GM19463 (cell line): ENCODE data around the gene ZNRF3.
"Not testable (repeated sequence)": the region's sequence is repeated elsewhere in the genome, so short reads cannot be mapped to it uniquely, and the experiment has no call there.

Experiments used
- ATAC-seq: cut with Tn5 transposase; IDR thresholded peaks from one replicate; pipeline ENCODE4 v1.9.1; 2021; ENCODE audit warnings: mild to moderate bottlenecking, moderate library complexity; ENCODE audit not compliant: unreplicated experiment

Gene ZNRF3

DNA sequence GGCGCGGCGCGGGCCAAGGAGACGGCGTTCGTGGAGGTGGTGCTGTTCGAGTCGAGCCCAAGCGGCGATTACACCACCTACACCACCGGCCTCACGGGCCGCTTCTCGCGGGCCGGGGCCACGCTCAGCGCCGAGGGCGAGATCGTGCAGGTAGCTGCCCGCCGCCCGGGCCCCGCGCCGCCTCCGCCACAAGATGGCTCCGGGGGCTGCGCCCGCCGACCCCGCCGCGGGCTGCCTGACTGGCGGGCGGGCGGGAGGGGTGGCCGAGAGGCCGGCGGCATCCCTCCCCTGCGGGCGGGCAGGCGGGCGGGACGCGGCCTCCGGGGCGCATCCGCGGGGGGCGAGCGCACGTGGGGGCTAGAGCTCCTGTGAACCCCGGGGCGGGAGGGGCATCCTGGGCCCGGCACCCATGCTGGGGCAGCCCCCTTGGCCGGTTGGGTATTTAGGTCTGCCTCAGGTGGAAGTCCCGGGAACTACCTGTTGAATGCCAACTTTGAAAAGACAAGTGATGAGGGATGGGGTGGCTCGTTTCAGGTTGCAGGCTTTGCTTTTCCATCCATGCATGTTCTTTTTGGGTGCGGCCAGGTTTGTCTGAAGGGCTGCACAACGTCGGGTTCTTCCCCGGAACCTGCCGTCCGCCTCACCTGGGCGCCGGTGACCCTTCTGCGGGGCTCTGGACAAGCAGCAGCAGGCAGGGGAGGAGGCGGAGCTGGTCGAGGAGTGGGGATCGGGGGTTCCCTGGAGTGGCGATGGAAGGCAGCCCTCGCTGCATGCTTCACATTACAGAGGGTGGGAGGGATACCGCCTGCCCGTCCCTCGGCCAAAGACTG lies 760 bp downstream of the ZNRF3 start:
- no peak for ATAC-seq

DNA sequence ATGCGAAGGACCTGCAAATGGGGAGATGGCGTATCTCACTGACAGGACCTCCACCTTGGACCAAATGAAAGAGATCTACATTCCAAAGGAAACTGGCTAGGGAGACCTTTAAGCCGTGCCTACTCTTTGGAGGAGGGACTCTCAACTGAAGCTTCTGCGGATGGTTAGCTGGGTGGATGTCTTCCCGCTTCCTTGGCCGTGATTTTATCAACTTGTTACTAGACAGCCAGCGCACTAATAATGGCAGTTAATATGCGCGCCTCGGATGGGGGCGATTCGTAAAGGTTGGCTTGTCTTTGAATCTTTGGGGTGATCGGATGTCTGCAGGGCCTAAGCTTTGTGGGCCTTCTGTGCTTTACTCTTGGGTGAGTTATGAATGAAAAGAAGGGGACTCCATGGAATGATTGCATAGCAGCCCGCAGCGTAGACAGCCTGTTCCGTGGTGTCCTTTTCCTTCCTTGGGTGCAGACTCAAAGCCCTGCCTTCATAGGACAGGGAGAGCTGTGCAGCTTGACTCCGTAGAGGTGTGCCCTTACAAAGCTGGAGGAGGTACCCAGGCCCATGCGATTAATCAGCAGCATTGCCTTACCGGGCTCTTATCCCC lies 1.5 kb downstream of the ZNRF3 start:
- ATAC-seq = no peak

DNA sequence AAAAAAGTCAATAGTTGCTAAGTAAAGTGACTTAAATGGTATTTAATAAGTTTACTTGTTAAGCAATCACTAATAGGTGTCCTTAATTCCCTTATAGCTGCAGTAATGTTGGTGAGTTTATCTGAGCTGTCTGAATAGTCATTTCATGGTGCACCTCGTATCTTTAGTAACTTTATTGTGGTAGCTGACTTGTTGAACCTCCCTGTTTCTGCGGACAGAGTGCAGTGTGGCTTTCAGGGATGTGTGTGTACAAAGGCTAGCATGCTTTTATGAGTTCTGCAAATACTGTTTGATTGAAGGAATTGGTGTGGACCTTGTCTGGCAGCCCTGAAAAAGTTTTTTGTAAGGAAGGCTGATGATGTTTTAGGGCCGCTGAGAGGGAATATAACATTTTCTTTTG lies 2.6 kb downstream of the ZNRF3 start:
- no peak for ATAC-seq

DNA sequence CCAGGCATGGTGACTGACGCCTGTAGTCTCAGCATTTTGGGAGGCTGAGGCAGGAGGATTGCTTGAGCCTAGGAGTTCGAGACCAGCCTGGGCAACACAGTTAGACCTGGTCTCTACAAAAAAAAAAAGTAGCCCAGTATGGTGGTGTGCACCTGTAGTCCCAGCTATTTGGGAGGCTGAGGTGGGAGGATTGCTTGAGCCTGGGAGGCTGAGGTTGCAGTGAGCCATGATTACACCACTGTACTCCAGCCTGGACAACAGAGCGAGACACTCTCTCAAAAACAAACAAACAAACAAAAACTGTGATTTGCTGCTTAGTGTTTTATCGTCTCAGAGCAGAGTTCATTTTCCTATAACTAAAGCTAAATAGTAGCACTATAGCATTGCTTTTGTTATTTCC lies 3.3 kb downstream of the ZNRF3 start:
- not testable (repeated sequence) for ATAC-seq

DNA sequence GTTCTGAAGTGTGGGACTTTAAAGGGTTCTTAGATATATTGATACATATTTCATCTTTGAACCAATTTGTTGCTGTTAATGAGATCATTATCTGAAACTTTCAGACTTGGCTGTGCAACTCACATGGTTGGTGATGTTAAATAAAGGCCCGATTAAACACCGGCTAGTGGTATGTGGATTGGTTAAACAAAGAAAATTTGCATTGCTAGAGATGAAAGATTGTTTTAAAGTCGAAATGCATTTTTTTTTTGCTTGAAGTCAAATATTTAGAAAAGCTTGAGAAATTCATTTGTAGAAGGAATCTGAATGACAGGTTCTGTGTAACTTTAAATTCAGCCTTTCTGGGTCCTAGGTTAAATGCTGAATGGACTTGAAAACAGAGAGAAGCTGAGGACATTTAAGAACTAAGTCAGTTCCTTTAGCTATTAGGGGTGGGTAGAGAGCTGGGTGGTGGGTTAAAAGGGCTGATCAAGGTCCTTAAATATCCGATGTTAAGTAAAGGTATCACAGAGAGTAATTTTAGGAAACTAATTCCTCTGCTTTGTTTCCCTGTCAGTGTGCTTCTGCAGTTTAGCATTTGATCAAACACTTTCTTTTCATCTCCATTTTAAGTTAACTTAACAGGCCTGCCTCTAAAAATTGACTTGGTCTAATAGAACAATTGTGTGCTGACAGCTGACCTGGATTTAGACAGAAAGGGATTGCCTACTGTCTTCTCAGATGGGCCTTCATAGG lies 4.5 kb downstream of the ZNRF3 start:
- ATAC-seq = no peak

DNA sequence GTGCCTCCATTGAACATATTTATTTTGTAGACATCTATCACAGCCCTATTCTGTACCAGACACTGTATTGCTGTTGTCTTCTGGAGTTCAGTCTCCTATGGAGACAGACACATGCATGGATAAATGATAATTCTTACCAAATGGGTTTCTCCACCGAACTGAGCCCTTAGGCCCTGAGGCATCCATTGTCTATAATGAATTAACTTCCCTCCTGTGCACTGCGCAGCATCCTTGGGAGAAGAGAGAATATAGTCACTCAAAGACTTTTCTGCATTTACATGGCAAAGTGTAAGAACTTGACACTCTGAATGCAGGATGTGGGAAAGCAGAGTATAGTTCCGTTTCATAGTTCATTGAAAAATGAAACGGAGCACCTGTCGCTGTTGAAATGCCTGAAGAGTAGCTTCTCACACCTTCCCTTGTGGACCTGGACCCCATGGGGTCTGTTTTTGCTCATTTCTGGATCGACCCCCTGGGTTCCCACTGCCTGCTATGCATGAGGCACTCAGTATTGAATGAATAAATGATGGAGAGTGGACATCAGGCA lies 6.2 kb downstream of the ZNRF3 start:
- no peak for ATAC-seq

DNA sequence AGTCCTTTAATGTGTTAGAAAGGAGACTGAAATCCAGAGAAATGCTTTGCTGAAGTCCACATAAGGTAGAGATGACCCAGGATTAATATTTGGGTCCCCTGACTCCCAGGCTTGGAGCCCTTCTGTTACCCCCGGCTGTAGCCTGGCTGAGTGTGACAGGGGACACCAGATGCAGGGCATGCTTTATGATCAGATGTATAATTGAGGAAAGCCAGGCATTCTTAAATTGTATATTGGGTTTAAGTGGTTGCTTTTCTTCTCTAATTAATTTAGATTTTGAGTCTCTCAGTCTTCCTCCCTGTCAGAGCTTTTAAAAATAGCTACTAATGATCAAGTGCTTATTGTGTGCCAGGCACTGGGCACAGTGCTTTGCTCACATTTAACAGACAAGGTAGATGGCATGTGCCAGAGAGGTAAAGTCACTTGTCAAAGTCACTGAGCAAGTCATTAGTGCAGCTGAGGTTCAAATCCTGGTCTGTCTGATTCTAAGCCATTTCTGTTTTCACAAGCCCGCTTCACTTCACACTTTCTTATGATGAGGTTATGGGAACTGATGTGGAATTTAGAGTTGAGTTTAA lies 7.9 kb downstream of the ZNRF3 start:
- no peak for ATAC-seq

DNA sequence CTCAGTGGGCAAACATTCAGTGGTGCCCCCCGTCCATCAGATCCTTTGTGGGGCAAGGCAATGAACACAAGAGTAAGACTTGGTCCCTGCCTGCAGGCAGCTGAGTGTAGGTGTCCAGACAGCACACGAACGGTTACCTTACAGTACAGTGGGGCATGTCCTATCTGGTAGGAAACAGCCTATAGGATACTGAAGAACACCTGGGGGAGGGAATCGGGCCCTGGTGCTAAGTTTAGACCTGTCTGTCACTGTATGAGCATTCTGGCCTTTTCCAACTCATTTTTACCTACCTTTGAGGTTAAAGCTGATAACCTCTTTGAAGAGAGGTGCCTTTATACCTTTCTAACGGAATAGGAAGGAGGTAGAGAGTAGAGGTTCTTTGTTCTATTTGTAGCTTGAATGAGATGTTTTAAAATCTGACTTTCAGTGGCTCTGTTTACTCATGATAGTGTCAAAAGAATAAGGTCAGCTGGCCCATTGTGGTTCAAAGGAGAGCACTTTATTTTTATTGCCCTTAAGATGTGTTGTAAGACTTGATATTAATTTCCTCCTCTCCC lies 8.9 kb downstream of the ZNRF3 start:
- ATAC-seq = no peak

DNA sequence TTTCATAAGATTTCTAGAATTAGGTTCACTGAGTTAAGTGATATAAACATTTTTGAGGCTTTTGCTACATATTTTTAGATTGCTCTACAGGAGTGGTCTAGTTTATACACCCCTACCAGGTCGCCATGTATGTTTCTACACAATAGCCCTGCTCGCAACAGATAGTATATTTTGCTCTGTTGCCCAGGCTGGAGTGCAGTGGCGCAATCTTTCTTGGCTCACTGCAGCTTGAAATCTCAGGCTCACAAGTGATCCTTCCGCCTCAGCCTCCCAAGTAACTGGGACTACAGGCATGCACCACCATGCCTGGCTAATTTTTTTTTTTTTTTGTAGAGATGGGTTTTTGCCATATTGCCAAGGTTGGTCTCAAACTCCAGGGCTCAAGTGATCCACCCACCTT lies 10.4 kb downstream of the ZNRF3 start:
- no peak for ATAC-seq

DNA sequence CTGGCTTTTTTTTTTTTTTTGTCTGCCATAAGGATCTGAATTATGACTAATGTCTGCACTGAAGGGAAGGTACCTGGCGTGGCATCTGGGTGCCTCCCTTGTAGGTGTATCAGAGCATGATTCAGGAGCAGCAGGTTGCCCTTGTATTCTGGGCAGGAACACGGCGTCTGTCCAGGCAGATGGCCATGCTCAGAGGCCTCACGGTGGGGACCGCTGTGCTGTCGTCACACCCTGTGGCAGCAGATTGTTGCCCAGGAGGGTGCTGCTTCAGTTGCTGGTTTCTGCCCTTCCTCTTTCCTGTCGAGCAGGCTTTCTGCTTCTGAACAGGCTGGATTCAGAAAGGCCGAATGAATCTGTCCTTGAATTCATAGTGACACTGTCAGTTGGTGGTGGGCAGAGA lies 11.0 kb downstream of the ZNRF3 start:
- no peak for ATAC-seq

DNA sequence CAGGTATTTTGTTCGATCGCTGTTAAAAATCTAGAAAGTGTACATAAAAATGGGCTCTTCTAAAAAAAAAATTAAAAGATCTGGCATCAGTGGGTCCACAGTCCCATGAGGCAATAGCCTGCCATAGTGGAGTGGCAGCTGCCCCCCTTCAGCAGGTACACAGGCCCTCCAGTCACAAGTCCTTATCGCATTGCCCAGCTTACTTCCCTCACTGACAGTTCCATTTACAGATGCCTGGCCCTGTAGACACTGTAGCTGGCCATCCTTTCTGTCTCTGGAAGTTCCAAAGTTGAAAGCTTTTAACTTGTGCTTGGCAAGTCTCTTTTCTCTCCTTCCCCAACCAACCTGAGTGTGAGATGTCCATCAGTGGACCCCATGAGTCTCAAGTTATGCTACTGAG lies 11.4 kb downstream of the ZNRF3 start:
- ATAC-seq = no peak

DNA sequence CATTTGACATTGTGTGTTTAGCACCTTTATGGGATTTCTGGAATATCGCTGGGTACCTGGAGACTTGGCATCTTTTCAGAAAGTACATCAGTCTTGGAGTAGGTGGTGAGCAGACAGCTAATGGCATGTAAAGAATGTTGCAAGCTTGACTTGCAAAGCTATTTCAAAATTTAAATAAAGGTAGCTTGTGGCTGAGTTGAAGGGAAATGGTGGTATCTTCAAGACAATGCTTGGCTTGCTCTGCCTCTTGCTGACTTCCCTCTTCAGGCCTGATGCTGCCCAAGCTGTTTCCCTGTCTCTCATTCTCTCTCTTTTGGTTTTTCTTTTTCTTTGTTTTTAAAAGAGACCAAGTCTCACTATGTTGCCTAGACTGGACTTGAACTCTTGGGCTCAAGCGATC lies 13.2 kb downstream of the ZNRF3 start:
- no peak for ATAC-seq

DNA sequence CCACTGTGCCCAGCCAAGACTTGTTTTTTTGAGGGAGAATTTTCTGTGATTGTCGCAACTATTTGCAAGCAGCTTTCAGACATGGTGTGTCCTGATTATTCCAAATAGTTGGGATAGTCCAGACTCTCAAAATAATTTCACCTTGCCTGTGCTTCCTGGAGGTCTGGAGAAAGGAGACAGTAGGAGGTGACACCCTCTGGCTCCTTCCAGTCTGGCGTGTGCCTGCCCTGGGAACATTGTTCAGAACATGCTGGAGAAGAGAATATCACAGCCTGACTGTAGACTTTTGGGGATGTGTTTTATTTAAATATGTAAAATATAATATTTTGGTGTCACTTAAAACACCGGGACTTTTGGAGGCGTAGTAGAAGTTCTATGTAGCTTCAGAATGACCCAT lies 14.9 kb downstream of the ZNRF3 start:
- no peak for ATAC-seq

DNA sequence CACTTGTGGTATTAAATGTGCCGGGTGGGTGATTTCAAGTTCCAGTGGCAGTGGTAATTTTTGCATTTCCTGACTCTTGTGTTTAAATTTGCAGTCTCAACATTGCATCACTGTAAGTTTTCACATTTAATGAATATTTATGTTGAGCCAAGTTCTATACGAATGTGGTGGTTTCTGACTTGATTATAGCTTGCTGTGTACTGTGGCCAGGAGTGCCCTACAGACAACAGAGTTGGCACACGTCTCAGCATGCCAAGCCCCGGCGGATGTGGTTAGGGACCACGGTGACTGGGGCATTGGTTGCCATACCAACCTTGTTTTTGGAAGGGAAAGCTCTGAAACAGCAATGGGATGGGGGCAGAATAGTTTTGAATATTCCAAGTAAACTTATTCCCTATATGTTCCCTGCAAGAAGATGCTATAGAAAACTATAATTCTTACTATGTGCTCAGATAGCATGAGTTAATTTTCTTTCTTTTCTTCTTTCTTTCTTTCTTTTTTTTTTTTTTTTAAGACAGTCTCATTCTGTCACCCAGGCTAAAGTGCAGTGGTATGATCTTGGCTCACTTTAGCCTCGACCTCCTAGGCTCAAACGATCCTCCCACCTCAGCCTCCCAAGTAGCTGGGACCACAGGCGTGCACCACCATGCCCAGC lies 16.0 kb downstream of the ZNRF3 start:
- ATAC-seq = no peak

DNA sequence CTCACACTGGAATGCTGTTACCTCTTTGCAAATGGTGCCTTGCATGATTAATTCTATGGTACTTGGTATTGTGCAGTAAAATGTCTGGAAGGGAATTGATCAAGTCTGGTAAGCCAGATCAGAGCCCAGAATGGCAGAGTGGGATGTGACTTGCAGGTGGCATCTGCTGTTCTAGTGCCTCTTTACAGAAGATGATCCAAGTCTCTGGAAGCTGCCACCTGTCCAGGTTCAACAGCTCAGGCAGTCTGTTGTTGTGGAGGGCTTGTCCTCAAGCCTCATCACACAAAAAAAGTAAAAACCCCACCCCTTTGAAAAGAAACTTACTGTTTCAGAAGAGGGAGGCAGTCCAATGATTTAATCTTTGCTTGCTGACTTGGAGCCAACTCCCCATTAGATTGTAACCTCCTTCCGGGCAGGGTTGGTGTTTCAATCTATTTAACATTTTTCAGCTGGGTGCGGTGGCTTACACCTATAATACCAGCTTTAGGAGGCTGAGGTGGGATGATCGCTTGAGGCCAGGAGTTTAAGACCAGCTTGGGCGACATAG lies 17.1 kb downstream of the ZNRF3 start:
- no peak for ATAC-seq

DNA sequence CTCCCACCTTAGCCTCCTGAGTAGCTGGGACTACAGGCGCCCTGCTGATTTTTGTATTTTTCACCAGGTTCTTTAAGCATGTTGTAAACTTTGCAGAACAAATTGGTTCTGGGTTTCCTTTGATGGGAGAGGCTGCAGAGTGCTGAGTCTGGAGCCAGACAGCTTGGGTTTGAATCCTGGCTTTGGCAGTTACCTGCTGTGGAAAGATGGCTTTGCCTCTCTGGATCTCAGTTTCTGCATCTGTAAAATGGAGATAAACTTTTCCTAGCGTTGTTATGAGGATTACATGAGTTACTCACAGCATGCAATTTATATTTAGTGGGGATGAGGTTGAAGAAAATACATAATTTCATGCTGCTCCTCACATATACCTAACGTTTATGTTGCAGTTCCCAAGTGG lies 19.1 kb downstream of the ZNRF3 start:
- no peak for ATAC-seq

DNA sequence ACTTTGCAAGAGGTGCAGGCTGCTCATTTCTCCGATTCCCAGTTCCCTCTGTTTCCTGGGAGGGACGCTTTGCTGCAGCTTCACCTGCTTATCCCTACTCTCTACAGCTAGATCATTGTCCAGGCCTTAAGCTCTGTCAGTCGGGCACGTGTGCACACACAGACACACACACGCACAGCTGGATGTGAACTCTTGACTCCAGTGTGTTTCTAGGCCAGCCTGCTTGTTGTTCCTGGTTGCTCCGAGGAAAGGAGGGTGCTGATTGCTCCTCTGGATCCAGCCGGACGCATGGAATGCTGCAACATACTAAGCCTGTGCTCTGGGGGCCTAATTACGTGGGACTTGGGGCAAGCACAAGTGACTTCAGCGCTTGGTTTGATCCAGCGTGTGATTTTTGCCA lies 19.7 kb downstream of the ZNRF3 start:
- no peak for ATAC-seq

DNA sequence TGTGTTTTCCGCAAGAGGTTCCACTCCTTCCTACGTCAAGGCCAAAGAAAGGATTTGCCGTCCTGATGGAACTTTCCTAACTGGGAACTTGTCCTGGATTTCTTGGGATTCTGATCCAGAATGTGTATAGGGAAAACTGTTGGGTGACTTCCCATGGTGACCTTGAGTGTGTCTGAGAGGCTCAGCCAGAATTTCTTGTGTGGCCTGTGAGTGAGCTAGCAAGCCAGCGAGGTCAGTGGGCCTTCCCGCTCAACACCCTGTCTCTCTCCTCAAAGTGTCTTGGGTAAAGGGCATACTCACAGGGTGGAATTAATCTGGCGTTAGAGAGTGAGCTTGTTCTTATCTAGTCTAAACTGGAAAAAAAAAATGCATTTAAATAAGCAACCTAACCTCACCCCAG lies 20.4 kb downstream of the ZNRF3 start:
- no peak for ATAC-seq

DNA sequence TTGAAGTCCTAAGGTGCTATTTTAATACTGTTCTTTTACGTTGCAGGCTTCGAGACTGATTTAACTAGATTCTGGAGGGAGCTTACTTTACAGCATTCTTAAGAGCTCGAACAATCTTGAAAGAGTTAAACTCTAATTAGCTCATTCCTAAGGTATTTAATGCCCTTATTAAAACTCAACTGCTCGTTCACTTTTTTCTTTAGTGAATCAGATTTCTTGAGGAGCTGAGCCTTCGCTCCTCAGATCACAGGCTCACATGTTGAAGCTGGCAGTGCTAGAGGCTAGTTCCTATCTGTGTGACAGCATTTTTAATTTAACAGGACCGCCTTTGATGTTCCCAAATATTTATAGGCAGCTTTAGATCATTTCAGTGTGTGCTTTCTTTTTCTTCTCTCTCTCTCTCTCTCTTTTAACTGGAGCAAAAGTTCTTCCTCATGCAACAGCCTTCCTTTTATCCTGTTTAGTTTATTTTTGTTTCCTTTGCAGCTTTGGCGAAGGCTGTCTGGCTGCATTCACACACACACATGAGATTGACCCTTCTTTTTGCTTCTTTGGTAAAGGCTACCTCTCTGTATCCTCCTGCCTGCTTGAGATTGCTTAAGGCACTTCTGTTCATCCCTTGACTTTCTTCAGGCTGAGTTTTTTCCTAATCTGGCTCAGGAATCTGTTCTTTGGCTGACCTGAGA lies 21.0 kb downstream of the ZNRF3 start:
- no peak for ATAC-seq
